ENCODE results near the gene PTPRM. TPM values are rescaled to one million over a fixed set of nuclear protein-coding genes. Genes with fewer than 3 reads are reported as not detected.

The PTPRM gene
- total and polyA plus RNA-seq, 2 donors = 37.3 to 55.6 TPM

DNA sequence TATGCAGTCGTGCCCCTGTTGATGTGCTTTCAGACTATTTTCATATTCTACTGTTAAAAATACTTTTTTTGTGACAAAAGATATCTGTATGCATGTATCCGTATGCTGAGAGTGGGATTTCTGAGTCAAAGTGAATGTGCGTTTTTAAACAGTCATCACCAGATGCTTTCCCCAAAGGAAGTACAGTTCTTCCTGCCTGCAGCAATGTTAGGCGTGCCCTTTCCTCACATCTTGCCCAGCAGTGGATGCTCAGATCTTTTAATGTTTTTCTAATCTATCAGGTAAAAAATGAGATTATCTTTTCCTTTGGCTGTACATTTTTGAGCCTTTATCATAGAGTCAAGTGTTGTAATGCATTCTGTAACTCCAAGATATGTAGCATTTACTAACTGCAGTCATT, 111.7 kb downstream of the PTPRM start:
- H3K9me3 ChIP-seq (ENCODE audit: control insufficient read depth in 2 of 2, insufficient read depth in 1 of 2, low read length in 1 of 2) = no peaks in the 10 kb centered on the region
- no peak for DNase-seq (ENCODE audit: low read depth in 6 of 9, low spot score in 9 of 9)
- H3K27ac ChIP-seq (ENCODE audit: low read depth in 1 of 2, low read length in 1 of 2) = no peak overlapping the region
- no peaks in the 10 kb centered on the region for H3K27me3 ChIP-seq (ENCODE audit: control insufficient read depth in 2 of 2, insufficient read depth in 1 of 2, low read length in 1 of 2)
- no peaks in the 10 kb centered on the region for H3K36me3 ChIP-seq (ENCODE audit: control insufficient read depth in 2 of 2, insufficient read depth in 2 of 2, low read length in 1 of 2)
- H3K4me3 ChIP-seq (ENCODE audit: low read length in 2 of 2) = no peak overlapping the region
- 65% methylated on average over 4 of the region's 4 CpGs for WGBS
- H3K4me1 ChIP-seq (ENCODE audit: control insufficient read depth in 2 of 2, insufficient read depth in 2 of 2, low read length in 2 of 2) = no peaks in the 10 kb centered on the region

GRCh38 chr18:7681298-7681697, 114.2 kb downstream of the PTPRM start:
- 85% methylated on average over 3 of the region's 3 CpGs for WGBS
- Histone ChIP-seq H3K27ac (ENCODE audit: low read depth in 1 of 2, low read length in 1 of 2) (no peak overlapping the region), H3K36me3 (ENCODE audit: control insufficient read depth in 2 of 2, insufficient read depth in 2 of 2, low read length in 1 of 2) (no peaks in the 10 kb centered on the region), H3K4me3 (ENCODE audit: low read length in 2 of 2) (no peak overlapping the region), H3K27me3 (ENCODE audit: control insufficient read depth in 2 of 2, insufficient read depth in 1 of 2, low read length in 1 of 2) (no peaks in the 10 kb centered on the region), H3K4me1 (ENCODE audit: control insufficient read depth in 2 of 2, insufficient read depth in 2 of 2, low read length in 2 of 2) (no peaks in the 10 kb centered on the region), H3K9me3 (ENCODE audit: control insufficient read depth in 2 of 2, insufficient read depth in 1 of 2, low read length in 1 of 2) (no peaks in the 10 kb centered on the region)
- DNase-seq (ENCODE audit: low read depth in 6 of 9, low spot score in 9 of 9) = no peak

GRCh38 chr18:7682321-7682720, 115.2 kb downstream of the PTPRM start:
- Histone ChIP-seq H3K27ac (ENCODE audit: low read depth in 1 of 2, low read length in 1 of 2) (no peak overlapping the region), H3K27me3 (ENCODE audit: control insufficient read depth in 2 of 2, insufficient read depth in 1 of 2, low read length in 1 of 2) (no peaks in the 10 kb centered on the region), H3K4me1 (ENCODE audit: control insufficient read depth in 2 of 2, insufficient read depth in 2 of 2, low read length in 2 of 2) (no peaks in the 10 kb centered on the region), H3K36me3 (ENCODE audit: control insufficient read depth in 2 of 2, insufficient read depth in 2 of 2, low read length in 1 of 2) (no peaks in the 10 kb centered on the region), H3K9me3 (ENCODE audit: control insufficient read depth in 2 of 2, insufficient read depth in 1 of 2, low read length in 1 of 2) (no peaks in the 10 kb centered on the region), H3K4me3 (ENCODE audit: low read length in 2 of 2) (no peak overlapping the region)
- DNase-seq (ENCODE audit: low read depth in 6 of 9, low spot score in 9 of 9) = no peak

- Histone ChIP-seq H3K27me3 (ENCODE audit: control insufficient read depth in 2 of 2, insufficient read depth in 1 of 2, low read length in 1 of 2) (no peaks in the 10 kb centered on the region), H3K27ac (ENCODE audit: low read depth in 1 of 2, low read length in 1 of 2) (no peak overlapping the region), H3K36me3 (ENCODE audit: control insufficient read depth in 2 of 2, insufficient read depth in 2 of 2, low read length in 1 of 2) (no peaks in the 10 kb centered on the region), H3K9me3 (ENCODE audit: control insufficient read depth in 2 of 2, insufficient read depth in 1 of 2, low read length in 1 of 2) (no peaks in the 10 kb centered on the region), H3K4me1 (ENCODE audit: control insufficient read depth in 2 of 2, insufficient read depth in 2 of 2, low read length in 2 of 2) (no peaks in the 10 kb centered on the region), H3K4me3 (ENCODE audit: low read length in 2 of 2) (no peak overlapping the region)
- 94% methylated on average over 3 of the region's 3 CpGs for WGBS
- DNase-seq (ENCODE audit: low read depth in 6 of 9, low spot score in 9 of 9) = no peak
These were observed 116.6 kb downstream of the PTPRM start for GRCh38 chr18:7683753-7684152.

- no peak overlapping the region for H3K4me3 ChIP-seq (ENCODE audit: low read length in 2 of 2)
- 97% methylated on average over 4 of the region's 4 CpGs for WGBS
- no peaks in the 10 kb centered on the region for H3K36me3 ChIP-seq (ENCODE audit: control insufficient read depth in 2 of 2, insufficient read depth in 2 of 2, low read length in 1 of 2)
- no peak overlapping the region for H3K27ac ChIP-seq (ENCODE audit: low read depth in 1 of 2, low read length in 1 of 2)
- no peaks in the 10 kb centered on the region for H3K4me1 ChIP-seq (ENCODE audit: control insufficient read depth in 2 of 2, insufficient read depth in 2 of 2, low read length in 2 of 2)
- DNase-seq (ENCODE audit: low read depth in 6 of 9, low spot score in 9 of 9) = no peak
- H3K27me3 ChIP-seq (ENCODE audit: control insufficient read depth in 2 of 2, insufficient read depth in 1 of 2, low read length in 1 of 2) = no peaks in the 10 kb centered on the region
- no peaks in the 10 kb centered on the region for H3K9me3 ChIP-seq (ENCODE audit: control insufficient read depth in 2 of 2, insufficient read depth in 1 of 2, low read length in 1 of 2)
These were observed 117.2 kb downstream of the PTPRM start for GRCh38 chr18:7684357-7684756.

DNA sequence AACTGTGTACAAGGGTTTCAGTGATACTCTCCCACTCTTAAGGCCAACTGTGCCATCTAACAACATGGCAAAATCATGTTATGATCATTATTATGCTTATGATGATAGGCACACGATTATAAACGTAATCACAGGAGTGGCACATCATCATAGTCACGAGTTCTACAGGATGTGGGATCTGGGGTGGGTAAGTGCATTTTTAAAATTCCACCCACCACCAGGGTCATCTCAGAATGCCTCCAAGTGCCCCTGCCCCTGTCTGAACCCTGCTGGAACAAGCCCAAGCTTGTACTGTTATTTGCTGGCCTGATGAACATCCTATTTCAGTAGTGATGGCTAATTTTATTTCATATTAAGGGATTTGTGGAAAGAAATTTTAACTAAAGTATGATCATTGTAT, 117.8 kb downstream of the PTPRM start:
- Histone ChIP-seq H3K4me1 (ENCODE audit: control insufficient read depth in 2 of 2, insufficient read depth in 2 of 2, low read length in 2 of 2) (no peaks in the 10 kb centered on the region), H3K27me3 (ENCODE audit: control insufficient read depth in 2 of 2, insufficient read depth in 1 of 2, low read length in 1 of 2) (no peaks in the 10 kb centered on the region), H3K27ac (ENCODE audit: low read depth in 1 of 2, low read length in 1 of 2) (no peak overlapping the region), H3K4me3 (ENCODE audit: low read length in 2 of 2) (no peak overlapping the region), H3K9me3 (ENCODE audit: control insufficient read depth in 2 of 2, insufficient read depth in 1 of 2, low read length in 1 of 2) (no peaks in the 10 kb centered on the region), H3K36me3 (ENCODE audit: control insufficient read depth in 2 of 2, insufficient read depth in 2 of 2, low read length in 1 of 2) (no peaks in the 10 kb centered on the region)
- no peak for DNase-seq (ENCODE audit: low read depth in 6 of 9, low spot score in 9 of 9)
- WGBS = 91% methylated on average over 3 of the region's 3 CpGs

- Histone ChIP-seq H3K4me1 (ENCODE audit: control insufficient read depth in 2 of 2, insufficient read depth in 2 of 2, low read length in 2 of 2) (no peaks in the 10 kb centered on the region), H3K27ac (ENCODE audit: low read depth in 1 of 2, low read length in 1 of 2) (no peak overlapping the region), H3K9me3 (ENCODE audit: control insufficient read depth in 2 of 2, insufficient read depth in 1 of 2, low read length in 1 of 2) (no peaks in the 10 kb centered on the region), H3K4me3 (ENCODE audit: low read length in 2 of 2) (no peak overlapping the region), H3K27me3 (ENCODE audit: control insufficient read depth in 2 of 2, insufficient read depth in 1 of 2, low read length in 1 of 2) (no peaks in the 10 kb centered on the region), H3K36me3 (ENCODE audit: control insufficient read depth in 2 of 2, insufficient read depth in 2 of 2, low read length in 1 of 2) (no peaks in the 10 kb centered on the region)
- WGBS = 95% methylated on average over 1 of the region's 1 CpG
- no peak for DNase-seq (ENCODE audit: low read depth in 6 of 9, low spot score in 9 of 9)
These were observed 119.2 kb downstream of the PTPRM start for GRCh38 chr18:7686278-7686677.

DNA sequence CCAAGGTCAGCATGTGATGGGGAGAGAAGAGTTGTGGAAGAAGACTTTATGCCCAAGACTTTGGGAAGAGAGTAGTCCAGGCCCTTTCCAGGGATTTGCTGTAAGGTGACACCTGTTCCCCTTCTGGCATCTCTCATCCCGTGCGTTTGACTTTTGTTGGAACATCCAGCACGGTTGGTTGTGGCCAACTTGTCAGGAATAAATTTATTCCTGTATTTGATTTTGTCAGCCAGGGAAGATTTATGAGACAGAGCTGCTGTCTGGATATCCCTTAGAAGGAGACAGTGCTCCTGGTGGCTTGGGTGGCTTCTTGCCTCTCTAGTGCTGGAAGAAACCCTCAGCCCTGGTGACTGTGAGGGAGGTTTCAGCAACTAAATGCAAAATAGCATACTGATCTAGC, 121.5 kb downstream of the PTPRM start:
- no peak for DNase-seq (ENCODE audit: low read depth in 6 of 9, low spot score in 9 of 9)
- no peak overlapping the region for H3K4me3 ChIP-seq (ENCODE audit: low read length in 2 of 2)
- H3K9me3 ChIP-seq (ENCODE audit: control insufficient read depth in 2 of 2, insufficient read depth in 1 of 2, low read length in 1 of 2) = no peaks in the 10 kb centered on the region
- 98% methylated on average over 3 of the region's 3 CpGs for WGBS
- no peaks in the 10 kb centered on the region for H3K36me3 ChIP-seq (ENCODE audit: control insufficient read depth in 2 of 2, insufficient read depth in 2 of 2, low read length in 1 of 2)
- H3K27ac ChIP-seq (ENCODE audit: low read depth in 1 of 2, low read length in 1 of 2) = no peak overlapping the region
- no peaks in the 10 kb centered on the region for H3K4me1 ChIP-seq (ENCODE audit: control insufficient read depth in 2 of 2, insufficient read depth in 2 of 2, low read length in 2 of 2)
- H3K27me3 ChIP-seq (ENCODE audit: control insufficient read depth in 2 of 2, insufficient read depth in 1 of 2, low read length in 1 of 2) = no peaks in the 10 kb centered on the region

- Histone ChIP-seq H3K27ac (ENCODE audit: low read depth in 1 of 2, low read length in 1 of 2) (no peak overlapping the region), H3K4me3 (ENCODE audit: low read length in 2 of 2) (no peak overlapping the region), H3K27me3 (ENCODE audit: control insufficient read depth in 2 of 2, insufficient read depth in 1 of 2, low read length in 1 of 2) (no peaks in the 10 kb centered on the region), H3K36me3 (ENCODE audit: control insufficient read depth in 2 of 2, insufficient read depth in 2 of 2, low read length in 1 of 2) (no peaks in the 10 kb centered on the region), H3K4me1 (ENCODE audit: control insufficient read depth in 2 of 2, insufficient read depth in 2 of 2, low read length in 2 of 2) (no peaks in the 10 kb centered on the region), H3K9me3 (ENCODE audit: control insufficient read depth in 2 of 2, insufficient read depth in 1 of 2, low read length in 1 of 2) (no peaks in the 10 kb centered on the region)
- no peak for DNase-seq (ENCODE audit: low read depth in 6 of 9, low spot score in 9 of 9)
- 98% methylated on average over 3 of the region's 3 CpGs for WGBS
These were observed 124.1 kb downstream of the PTPRM start for GRCh38 chr18:7691206-7691605.

- H3K27me3 ChIP-seq (ENCODE audit: control insufficient read depth in 2 of 2, insufficient read depth in 1 of 2, low read length in 1 of 2) = no peaks in the 10 kb centered on the region
- 97% methylated on average over 3 of the region's 3 CpGs for WGBS
- DNase-seq (ENCODE audit: low read depth in 6 of 9, low spot score in 9 of 9) = no peak
These were observed 129.7 kb downstream of the PTPRM start for GRCh38 chr18:7696780-7697179.

More at GRCh38 chr18:7696780-7697179, 129.7 kb downstream of the PTPRM start:
- Histone ChIP-seq H3K4me1 (ENCODE audit: control insufficient read depth in 2 of 2, insufficient read depth in 2 of 2, low read length in 2 of 2) (no peaks in the 10 kb centered on the region), H3K36me3 (ENCODE audit: control insufficient read depth in 2 of 2, insufficient read depth in 2 of 2, low read length in 1 of 2) (no peaks in the 10 kb centered on the region), H3K27ac (ENCODE audit: low read depth in 1 of 2, low read length in 1 of 2) (no peak overlapping the region), H3K9me3 (ENCODE audit: control insufficient read depth in 2 of 2, insufficient read depth in 1 of 2, low read length in 1 of 2) (no peaks in the 10 kb centered on the region), H3K4me3 (ENCODE audit: low read length in 2 of 2) (no peak overlapping the region)
